Measurements from ENCODE around the gene UBE4B.

GRCh38 chr1:10160173-10160572 is 127.4 kb downstream of the UBE4B start:
- TF ChIP-seq, protein P1, sequence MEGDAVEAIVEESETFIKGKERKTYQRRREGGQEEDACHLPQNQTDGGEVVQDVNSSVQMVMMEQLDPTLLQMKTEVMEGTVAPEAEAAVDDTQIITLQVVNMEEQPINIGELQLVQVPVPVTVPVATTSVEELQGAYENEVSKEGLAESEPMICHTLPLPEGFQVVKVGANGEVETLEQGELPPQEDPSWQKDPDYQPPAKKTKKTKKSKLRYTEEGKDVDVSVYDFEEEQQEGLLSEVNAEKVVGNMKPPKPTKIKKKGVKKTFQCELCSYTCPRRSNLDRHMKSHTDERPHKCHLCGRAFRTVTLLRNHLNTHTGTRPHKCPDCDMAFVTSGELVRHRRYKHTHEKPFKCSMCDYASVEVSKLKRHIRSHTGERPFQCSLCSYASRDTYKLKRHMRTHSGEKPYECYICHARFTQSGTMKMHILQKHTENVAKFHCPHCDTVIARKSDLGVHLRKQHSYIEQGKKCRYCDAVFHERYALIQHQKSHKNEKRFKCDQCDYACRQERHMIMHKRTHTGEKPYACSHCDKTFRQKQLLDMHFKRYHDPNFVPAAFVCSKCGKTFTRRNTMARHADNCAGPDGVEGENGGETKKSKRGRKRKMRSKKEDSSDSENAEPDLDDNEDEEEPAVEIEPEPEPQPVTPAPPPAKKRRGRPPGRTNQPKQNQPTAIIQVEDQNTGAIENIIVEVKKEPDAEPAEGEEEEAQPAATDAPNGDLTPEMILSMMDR (IDR thresholded peaks at IDR 0.05 in 2 of 3, conservative IDR thresholded peaks at IDR 0.05 in 1 of 3; ENCODE audit: borderline replicate concordance in 1 of 3, insufficient read depth in 1 of 3, low read depth in 2 of 3, low read length in 2 of 3), result no peak
- no peak for TF ChIP-seq ATF3 (IDR thresholded peaks at IDR 0.05)
- no peak for TF ChIP-seq SP1 (IDR thresholded peaks at IDR 0.05; ENCODE audit: low read depth)
- TF ChIP-seq ZBTB33 (IDR thresholded peaks at IDR 0.05; ENCODE audit: extremely low read depth, insufficient replicate concordance, low read length), result no peak
- TF ChIP-seq RAD21 (IDR thresholded peaks at IDR 0.05; ENCODE audit: low read depth), result no peak
- TF ChIP-seq POLR2AphosphoS5 (IDR thresholded peaks at IDR 0.05; ENCODE audit: low read depth, low read length), result no peak
- no peak for TF ChIP-seq POLR2A (IDR thresholded peaks at IDR 0.05; ENCODE audit: borderline replicate concordance, extremely low read depth, insufficient read depth, insufficient read length)
- TF ChIP-seq CBX3 (IDR thresholded peaks at IDR 0.05; ENCODE audit: low read depth), result no peak
- no peak for TF ChIP-seq EZH2 (IDR thresholded peaks at IDR 0.05)
- TF ChIP-seq CEBPB (IDR thresholded peaks at IDR 0.05; ENCODE audit: low read depth), result no peak
- no peak for TF ChIP-seq MAX (IDR thresholded peaks at IDR 0.05)
- TF ChIP-seq JUND (IDR thresholded peaks at IDR 0.05), result no peak
- TF ChIP-seq SRF (IDR thresholded peaks at IDR 0.05; ENCODE audit: low read depth), result no peak
